Frontal cortex (tissue), 4 donors: ENCODE results near the gene RAI1. TPM values are rescaled to one million over a fixed set of nuclear protein-coding genes. Genes with fewer than 3 reads are reported as not detected.

ENCODE experiments used
- DNase-seq, 2 donors: peaks; one replicate each; pipeline ENCODE4 v3.0.0; 2012; ENCODE audit warnings: low spot score in 2 of 2
- FAIRE-seq: peaks from 2 replicates; lab custom pipeline; 2012; peaks lifted over from hg19 to GRCh38; lab: Jason Lieb, UNC
- total RNA-seq: library from RNA; depleted of rRNA; stranded (reverse); fragments of >200 nt; gene quantifications from one replicate; pipeline ENCODE4 v1.2.3, GENCODE V29; 2014
- donor health status: control.
- donor health status: control.
- donor health status: control.

The RAI1 gene
- total RNA-seq, 1 donor from 2014 or later: 16.7 TPM

DNA sequence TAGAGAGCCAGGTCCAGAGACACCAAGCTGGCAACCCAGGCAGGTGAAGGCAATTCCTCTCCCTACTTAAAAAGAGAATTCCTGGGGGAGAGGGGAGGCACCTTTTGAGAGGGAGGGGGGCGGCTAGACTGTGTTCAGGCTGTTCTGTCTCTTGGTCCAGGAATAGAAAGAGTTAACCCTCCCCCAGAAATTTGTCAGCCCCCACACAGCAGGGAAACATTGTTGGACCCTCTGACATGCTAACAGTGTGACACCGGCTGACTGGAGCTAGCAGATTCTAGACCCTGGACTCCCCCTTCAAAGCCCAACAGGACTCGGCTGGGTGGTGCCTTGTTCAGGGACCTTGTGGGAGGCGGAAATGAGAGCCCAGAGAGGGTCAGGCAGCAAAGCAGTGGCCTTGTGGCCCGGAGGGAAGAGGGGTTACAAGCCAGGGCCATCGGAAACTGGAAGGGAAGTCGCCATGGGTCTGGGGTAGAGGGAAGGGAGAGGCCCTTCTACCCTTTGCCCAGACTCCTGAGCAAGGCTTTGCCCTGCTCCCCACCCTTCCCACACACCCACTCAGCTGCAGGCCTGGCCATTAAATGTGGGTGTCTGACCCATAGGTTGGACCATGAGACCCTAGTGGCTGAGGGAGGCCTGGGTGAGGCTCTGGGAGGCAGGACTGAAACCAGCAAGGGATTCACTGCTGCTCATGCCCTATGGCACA, 44.6 kb downstream of the RAI1 start:
- no peak for DNase-seq

GRCh38 chr17:17726458-17727060, 45.3 kb downstream of the RAI1 start:
- DNase-seq: no peak
- FAIRE-seq: no peak

More for the DNA sequence above, 44.6 kb downstream of the RAI1 start:
- FAIRE-seq: no peak

- FAIRE-seq: no peak
- no peak for DNase-seq
These were observed 45.9 kb downstream of the RAI1 start for GRCh38 chr17:17727111-17727659.

DNA sequence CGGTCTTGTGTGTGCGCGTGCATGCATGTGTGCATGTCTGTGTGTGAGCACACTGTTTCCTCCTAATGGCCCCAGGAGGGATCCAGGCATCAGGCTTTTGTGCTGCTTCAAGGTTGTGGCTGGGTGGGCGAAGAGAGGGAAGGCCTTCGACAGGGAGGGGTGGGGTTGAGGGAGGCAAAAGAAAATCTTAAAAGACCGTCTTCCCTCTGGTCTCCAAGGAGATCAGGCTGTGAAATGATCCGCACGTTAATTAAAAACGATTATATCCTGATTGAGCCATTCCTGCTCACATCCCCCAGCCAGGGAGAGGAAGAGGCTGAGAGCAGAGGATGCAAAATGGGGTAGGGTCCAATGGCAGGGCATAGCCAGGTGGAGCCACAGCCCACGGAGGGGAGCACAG, 46.9 kb downstream of the RAI1 start:
- FAIRE-seq: no peak
- no peak for DNase-seq

DNA sequence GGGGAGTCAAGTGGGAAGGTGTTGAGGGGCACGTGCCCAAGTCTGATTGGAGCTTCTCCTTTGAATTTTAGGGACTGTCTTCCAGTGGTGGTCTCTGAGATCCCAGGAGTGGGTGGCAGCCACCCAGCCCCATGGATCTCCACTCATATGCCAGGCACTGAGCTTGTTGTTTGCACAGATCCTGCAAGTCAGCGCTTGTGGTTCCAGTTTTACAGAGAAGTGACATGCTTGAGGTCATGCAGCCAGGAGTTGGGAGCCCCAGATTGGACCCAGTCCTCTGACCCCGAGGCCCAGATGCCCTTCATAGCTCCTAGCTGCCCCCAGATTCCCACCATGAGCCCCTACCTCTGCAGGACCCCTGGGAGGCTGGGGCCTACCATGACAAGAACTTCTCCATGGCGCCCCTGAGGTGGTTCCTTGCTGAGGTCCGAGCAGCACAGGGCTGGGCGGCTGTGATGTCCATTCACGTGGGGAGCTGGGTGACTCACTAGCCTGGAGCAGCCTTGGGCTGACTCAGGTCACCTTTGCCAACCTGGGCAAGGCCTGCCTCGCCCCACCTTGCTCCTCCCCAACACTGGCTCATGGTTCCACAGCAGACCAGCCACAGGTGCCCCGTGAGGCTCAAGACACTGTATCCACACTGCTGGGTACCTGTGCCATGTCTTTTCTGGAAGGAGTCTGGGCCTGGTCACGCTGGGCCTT, 47.4 kb downstream of the RAI1 start:
- FAIRE-seq: no peak
- no peak for DNase-seq

DNA sequence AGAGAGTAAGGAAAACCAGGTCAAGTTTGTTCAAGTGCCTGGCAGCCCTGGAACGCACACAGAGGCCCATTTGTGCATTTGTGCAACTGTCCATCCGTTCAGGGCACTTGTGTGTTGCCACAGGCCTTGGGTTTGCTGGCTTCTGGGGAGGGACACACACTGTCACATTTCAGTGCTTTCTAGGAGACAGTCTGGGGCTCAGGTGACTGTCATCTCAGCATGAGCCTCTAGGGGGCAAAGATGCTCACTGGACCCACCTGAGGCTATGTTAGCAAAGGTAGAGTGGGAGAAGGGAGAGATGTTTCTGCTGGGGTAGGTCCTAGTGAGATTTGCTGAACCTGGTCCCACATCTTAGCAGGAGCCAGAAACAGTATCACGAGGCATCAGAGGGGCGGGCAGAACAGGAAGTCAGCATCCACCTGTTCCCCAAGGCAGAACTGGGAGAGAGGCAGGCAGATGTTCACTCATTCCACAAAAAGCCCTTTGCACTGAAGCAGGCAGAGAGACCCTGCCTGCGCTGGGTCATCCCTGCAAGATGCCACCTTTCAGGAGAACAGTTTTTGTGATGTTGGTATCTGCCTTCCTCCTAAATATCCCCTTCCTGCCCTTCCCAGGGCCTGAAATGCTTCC, 48.5 kb downstream of the RAI1 start:
- FAIRE-seq (no peak), DNase-seq (no peak)

- no peak for FAIRE-seq
- no peak for DNase-seq
These were observed 49.1 kb downstream of the RAI1 start for GRCh38 chr17:17730250-17730935.

GRCh38 chr17:17732444-17732843, 51.2 kb downstream of the RAI1 start:
- DNase-seq (no peak), FAIRE-seq (no peak)

GRCh38 chr17:17732892-17733670, 51.8 kb downstream of the RAI1 start:
- FAIRE-seq: no peak
- DNase-seq: no peak

DNA sequence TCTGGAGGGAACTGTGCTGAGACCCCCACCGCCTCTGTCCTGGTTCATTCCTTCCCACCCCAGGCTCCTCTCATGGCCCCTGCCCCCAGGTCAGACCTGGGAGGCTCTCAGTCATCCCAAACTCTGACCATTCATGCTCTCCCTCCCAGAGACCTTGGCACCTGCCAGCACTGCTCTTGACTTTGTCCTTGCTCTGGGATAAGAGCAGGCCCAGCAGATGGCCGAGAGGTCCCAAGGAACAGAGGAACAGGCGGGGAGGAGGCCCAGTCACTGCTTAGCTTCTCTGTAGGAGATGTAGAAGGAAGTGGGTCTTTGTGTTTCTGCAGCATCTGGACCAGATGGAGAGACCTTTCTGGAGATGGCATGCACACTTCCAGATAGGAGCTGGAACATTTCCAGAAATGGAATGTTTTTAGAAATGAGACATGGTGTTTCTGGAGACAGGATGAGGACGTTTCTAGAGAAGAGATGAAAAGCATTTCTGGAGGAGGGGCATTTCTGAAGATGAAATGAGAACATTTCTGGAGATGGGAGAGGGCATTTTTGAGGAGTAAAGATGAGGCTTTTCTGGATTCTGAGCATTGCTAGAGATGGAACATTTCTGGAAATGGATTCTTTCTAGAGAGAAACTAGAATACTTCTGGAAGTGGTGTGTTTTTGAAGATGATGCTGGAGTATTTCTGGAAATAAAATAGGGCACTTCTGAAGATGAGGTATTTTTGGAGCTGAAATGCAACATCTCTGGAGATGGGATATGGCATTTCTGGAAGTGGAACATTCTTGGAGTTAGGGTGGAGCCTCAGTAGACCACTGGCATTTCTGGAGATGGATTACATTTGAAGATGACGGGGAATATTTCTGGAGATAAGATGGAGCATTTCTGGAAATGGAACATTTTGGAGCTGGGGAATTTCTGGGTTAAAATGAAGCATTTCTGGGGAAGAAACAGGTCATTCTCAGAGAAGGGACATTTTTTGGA, 55.2 kb downstream of the RAI1 start:
- no peak for FAIRE-seq

DNA sequence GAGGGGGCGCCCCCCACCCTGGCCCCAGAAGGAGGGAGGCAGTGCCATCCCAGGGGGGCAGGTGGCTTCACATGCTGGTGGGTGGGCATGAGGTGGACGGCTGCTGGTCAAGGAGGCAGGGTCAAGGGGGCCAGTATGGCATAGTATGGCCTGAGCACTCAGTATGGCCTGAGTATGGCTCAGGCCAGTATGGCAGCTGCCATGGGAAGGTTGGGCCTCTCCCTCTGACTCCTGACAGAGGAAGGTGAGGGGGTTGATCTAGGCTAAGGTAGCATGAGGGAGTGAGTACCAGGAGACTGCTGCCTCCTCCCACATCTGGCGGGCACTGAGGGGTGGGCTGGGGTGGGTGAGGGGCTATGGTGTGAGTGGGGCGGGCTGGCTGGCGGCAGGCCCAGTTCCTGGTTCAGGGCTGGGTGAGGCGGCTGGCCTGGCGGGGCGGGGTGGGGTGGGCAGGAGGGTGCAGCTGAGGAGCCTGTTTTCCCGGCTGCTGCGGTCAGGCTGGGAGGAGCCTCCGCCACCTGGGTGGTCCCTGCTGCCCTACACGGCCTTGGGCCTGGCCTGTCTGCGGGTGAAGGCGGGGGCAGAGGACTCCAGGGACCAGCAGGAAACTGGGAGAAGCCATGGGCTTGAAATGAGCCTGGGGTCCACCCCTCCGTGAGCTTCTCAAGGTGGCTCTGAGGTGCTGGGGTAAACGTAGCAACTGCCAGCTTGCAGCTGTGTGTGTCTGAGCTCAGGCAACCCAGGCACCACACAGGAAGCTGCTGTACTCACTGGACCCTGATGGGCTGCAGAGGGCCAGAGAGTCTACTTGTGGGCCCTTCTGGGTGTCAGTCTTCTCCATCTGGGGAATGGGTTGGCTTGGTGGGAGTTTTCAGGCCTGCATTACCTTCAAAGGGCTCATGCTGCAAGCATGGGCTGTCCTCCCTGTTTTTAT, 57.0 kb downstream of the RAI1 start:
- no peak for FAIRE-seq
- no peak for DNase-seq

More for the DNA sequence above, 55.2 kb downstream of the RAI1 start:
- DNase-seq: no peak

- DNase-seq: no peak
- no peak for FAIRE-seq
These were observed 57.6 kb downstream of the RAI1 start for GRCh38 chr17:17738901-17739300.

DNA sequence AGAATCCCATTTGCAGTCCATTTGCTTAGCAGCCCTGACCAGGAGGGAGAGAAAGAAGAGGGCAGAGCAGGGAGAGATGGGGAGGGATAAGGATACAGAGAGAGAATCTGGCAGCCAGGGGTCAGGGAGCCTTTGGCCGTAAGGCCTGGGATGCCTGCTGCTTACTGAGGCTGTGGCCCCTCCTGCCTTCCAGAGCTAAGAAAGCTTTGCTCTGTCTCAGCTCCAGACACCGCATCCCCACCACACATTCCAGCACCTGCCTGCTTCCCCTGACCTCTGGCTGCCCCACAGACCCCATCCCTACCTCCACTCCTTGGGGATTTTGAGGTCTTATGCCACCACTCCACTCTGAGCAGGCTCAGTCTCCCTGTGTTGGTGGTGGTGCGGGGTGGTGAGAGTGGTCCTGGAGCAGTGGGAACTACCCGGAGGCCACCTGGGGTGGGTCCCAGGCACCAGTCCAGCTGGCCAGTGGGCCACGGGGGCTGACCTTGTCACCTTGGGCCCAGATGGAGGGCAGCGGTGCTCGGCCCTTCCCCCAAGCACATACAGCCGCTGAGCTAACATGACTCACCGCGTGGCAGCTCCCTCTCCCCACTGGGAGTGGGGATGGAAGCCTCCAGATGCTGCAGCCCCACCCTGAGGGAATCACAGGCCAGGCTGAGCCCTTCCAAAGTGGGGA, 58.3 kb downstream of the RAI1 start:
- FAIRE-seq (no peak), DNase-seq (peak; percentile 73 to 78)

GRCh38 chr17:17740615-17741348, 59.5 kb downstream of the RAI1 start:
- DNase-seq (no peak), FAIRE-seq (no peak)

GRCh38 chr17:17741349-17742023, 60.2 kb downstream of the RAI1 start:
- FAIRE-seq (no peak), DNase-seq (peak; percentile 74 to 75)
